CMK (cell line): ENCODE results near the gene GRIPAP1.

ENCODE experiments used
- DNase-seq: peaks from one replicate; pipeline ENCODE4 v3.0.0-alpha.2; 2010; ENCODE audit warnings: low read depth

GRIPAP1 gene

GRCh38 chrX:48960291-48960690, 41.8 kb downstream of the GRIPAP1 start:
- no peak for DNase-seq

DNA sequence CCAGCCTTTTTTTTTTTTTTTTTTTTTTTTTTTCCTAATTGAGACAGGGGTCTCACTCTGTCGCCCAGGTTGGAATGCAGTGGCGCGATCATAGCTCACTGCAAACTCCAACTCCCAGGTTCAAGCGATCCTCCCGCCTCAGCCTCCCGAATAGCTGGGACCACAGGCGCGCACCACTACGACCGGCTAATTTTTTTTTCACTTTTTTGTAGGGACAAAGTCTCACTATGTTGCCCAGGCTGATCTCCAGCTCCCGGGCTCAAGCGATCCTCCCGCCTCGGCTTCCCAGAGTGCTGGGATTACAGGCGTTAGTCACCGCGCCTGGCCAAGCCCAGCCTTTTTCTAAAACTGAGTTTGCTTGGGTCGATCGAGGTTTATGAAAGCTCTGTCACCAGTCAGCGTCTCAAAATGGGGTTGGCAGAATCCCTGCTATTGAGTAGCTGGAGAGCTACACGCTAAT, 43.4 kb downstream of the GRIPAP1 start:
- DNase-seq, result no peak

- DNase-seq, result peak; percentile 98
Observed at GRCh38 chrX:48957827-48958634, 44.0 kb downstream of the GRIPAP1 start.

DNA sequence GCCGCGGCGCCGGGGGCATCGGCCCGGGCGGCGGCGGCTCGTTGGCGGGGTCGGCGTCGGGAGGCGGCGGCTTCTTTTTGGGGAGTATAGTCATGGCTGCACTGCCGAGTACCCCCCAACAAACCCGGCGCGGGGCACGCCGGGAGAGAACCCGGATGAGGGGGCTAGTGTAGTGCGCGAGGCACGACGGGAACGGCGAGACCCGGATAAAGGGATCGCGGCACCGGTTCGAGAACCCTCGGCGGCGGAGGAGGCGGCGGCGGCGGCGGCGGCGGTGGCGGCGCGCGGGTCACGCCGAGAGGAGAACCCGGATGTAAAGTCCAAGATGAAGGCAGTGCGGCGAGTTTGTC, 44.6 kb downstream of the GRIPAP1 start, which contains the start of gene OTUD5:
Gene OTUD5 (minus strand): TSS at position 131 of the 350 bp plus-strand sequence. CDS start 37 bp downstream, at position 94.
- DNase-seq, result no peak

DNA sequence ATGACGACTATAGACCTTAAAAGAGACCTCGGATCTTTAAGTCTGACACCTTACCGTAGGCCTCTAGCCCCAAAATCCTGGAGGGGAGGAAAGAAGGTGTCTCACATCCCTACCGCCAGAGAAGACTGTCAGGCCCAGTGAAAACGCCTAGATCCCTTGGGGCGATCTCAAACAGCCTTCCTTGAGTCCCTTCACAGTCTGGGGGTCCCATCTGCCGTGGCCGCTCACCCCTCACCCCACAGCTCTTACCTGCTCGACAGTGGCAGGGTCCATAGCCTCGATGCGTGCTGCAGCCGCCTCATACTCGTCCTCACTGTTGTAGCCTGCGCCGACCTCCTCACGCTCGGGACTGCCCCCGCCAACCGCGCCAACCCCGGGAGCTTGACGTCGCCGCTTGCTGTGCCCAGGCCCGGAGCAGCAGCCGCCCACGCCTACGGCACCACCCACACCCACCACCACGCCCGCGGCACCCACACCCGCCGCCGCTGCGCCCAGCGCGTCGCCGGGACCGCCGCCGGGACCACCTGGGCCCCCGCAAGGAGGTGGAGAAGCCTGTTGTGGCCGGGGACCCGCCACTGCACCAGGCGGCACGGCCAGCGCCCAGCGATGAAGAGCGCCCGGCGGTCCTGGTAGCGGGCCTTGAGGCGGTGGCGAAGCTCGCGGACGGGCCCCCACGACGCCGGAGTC, 45.2 kb downstream of the GRIPAP1 start:
- DNase-seq, result no peak

DNA sequence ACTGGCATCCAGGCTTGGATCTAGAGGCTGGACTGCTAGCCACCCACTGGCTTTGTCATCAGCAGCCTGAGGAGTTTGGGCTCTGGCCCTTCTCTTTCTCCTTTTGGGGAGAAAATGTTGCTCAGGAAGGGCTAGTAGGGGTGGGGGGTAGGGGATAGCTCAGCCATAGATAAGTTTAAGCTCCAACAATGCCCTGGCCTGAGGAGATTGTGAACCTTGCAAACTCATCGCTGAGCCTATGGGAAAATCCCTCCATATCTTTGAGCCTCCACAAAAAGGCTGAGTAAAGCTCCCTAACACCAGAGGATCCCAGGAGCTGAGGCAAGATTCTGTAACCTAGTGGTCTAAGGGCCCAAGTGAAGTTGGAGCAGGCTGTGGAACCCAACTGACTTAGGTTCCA, 53.5 kb downstream of the GRIPAP1 start:
- DNase-seq, result no peak

- DNase-seq, result no peak
Observed at GRCh38 chrX:48945517-48946348, 56.3 kb downstream of the GRIPAP1 start.

GRCh38 chrX:48942895-48943294, 59.2 kb downstream of the GRIPAP1 start:
- DNase-seq, result no peak

GRCh38 chrX:48940404-48940955, 61.6 kb downstream of the GRIPAP1 start:
- no peak for DNase-seq

DNA sequence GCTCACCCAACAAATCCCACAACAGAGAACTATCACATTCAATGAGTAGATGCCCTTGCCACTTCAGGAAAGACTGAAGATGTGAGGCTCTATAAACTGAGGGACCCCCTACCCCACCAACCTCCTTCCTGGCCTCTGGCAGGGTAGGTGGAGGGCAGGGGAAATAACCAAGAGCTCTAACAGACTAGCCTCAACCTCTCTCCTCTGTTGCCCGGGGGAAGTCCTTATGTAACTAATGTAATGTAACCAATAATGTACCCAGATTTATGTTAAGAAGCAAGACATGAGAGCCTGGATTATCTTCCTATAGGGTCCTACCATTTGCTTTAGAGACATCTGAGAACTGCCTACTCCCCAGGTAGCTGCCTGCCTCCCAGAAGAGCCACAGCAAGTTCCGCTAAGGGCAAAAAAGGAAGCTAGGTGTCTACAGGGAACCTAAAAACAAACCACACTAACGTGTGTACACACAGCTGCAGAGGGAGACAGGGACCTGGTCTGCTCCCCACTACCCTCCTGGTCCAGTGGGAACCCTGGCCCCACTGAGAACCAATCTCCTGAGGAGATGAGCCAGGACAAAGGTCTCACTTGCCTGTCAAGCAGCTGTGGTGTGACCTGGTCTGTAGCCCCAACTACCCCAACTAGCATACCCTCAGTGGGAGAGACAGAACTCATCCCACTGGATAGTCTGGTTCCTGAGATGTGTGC, 62.4 kb downstream of the GRIPAP1 start:
- no peak for DNase-seq

- DNase-seq, result no peak
Observed at GRCh38 chrX:48938721-48939425, 63.2 kb downstream of the GRIPAP1 start.

- DNase-seq, result peak; percentile 94
Observed at GRCh38 chrX:48937054-48937907, 64.8 kb downstream of the GRIPAP1 start.

DNA sequence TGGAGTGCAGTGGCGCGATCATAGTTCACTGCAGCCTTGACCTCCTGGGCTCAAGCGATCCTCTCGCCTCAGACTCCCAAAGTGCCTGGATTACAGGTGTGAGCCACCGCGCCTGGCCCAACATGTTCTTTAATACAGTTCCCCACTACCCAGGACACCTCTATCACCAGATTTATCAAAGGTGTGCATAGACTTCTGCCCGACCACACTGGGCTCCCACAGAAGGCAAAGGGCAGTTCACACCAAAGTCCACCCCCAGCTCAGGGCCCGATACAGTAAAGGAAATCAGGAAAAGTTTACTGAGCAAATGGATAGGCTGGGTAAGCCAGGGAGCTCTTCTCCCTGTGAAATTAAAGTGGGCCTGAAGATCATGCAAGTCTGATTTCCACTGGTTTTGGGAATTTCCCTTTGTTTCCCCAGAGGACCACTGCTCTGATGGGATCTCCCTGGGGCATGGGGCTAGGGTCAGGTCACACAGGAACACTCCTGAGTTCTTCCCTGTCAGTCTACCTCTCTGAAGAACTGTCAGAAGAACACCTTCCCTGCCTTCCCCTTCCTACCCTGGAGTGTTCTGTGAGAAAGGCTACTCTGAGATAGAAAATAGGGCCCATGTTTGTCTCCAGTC, 65.5 kb downstream of the GRIPAP1 start:
- no peak for DNase-seq

DNA sequence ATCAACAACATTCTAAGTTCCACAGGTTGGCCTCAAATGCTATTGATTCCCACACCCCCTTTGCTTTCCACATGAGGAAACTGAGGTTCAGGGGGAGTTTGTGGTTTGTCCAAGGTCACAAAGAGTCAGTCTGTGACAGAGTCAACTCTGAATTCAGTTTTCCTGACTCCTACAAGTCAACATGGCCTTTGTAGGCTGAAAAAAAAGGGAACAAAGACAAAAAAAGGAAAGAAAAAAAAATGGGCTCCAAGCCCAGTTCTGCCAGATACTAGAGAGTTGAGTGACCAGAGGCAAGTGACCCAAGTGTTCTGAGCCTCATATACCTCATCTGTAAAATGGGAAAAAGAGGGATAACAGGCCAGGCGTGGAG, 66.8 kb downstream of the GRIPAP1 start:
- DNase-seq, result no peak

DNA sequence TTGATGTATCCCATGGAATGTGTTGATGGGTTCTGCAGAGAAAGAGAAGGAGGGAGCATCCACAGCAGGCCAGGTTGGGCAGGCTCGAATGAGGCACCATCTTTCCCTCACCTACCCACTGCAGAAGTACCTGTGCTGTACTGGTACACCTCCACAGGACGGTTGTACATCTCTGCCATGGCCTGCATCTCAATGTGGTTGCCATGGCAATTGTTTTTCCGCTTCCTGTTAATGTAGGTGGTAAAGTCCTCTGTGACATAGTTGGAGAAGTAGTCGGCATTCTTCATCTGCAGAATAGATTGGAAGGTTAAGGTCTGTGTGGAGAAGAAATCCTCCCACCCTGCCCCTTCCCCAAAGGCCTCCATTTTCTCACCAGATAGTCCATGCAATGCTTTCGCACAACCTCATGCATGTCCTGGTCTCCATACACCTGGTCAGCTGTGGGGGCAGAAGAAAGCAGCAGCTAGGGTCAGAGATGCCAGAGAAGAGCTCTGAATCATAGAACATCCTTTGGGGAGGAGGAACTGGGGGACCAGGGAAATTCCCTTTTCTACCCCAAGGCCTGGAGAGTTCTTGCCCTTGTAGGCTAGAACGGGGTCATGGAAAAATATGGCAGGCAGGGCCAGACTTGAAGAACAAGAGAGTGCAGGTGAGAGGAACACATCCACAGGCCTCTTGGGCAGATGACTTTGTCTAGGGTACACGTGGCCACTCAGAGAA, 67.3 kb downstream of the GRIPAP1 start:
- no peak for DNase-seq

DNA sequence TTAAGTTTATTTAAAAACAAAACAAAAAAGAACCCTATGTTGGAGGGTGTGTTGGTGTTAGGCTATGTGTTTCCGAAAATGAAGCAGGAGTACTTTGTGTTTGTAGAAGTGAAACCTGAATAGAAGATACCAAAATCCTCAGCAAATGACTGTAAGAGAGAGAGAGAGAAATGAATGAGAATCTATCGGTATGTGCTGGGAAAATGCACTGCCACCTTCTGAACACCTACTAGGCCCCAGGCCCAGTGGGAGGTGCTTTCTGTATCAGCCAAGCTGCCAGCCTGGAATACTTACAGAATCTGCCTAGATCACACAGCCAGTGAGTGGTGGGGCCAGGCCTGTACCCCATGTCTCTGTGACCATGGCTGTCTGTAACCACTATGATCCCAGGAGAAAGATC, 68.3 kb downstream of the GRIPAP1 start:
- DNase-seq, result no peak

- no peak for DNase-seq
Observed at GRCh38 chrX:48927736-48928382, 74.2 kb downstream of the GRIPAP1 start.

- DNase-seq, result no peak
Observed at GRCh38 chrX:48927123-48927522, 74.9 kb downstream of the GRIPAP1 start.
